GM18499 (cell line): ENCODE results near the gene CYP4V2.
"Not testable (repeated sequence)": the region's sequence is repeated elsewhere in the genome, so short reads cannot be mapped to it uniquely, and the experiment has no call there.

Experiments used
- ATAC-seq: cut with Tn5 transposase; IDR thresholded peaks from one replicate; pipeline ENCODE4 v1.9.1; 2021; ENCODE audit warnings: moderate number of reproducible peaks; ENCODE audit not compliant: insufficient read depth, unreplicated experiment

The CYP4V2 gene

GRCh38 chr4:186227221-186227620, 35.9 kb downstream of the CYP4V2 start, which contains the start of gene KLKB1:
Gene KLKB1 (plus strand): TSS chr4:186227507. CDS start chr4:186228196, 689 bp downstream.
- no peak for ATAC-seq

DNA sequence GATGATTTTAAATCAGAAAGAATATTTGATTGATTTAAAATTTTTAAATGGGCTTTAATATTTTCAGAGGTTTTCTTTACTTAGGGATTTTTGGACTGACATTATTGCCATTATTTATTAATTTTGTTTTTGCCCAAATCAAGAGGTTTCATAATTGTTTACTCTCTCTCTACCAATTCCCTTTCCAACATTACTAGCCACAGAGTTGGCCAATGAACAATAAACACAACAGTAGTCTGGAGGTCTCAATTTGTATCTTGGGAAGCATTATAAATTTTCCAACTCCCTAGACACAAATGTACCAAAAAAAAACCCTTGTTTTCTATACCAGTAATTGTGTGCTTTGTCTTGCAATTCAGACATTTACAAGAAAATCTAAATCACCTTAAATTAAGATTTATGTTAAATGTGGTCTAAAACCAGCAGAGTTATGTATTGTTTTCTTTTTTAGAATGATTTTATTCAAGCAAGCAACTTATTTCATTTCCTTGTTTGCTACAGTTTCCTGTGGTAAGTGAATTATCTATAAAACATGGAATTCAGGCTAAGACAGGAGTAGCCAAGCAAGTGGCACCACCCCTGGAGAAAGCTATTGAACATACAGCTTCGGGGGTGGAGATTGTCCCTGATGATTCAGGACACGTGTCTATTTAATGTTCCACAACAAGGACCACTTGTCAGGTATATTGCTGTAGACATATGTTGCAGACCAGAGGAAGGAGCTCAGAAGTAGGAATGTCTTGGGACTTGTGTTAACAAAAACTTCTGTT, 36.6 kb downstream of the CYP4V2 start:
- ATAC-seq, result no peak

GRCh38 chr4:186228514-186228894, 37.1 kb downstream of the CYP4V2 start:
- no peak for ATAC-seq

GRCh38 chr4:186234367-186234766, 43.0 kb downstream of the CYP4V2 start:
- ATAC-seq, result no peak

GRCh38 chr4:186236126-186236525, 44.8 kb downstream of the CYP4V2 start:
- no peak for ATAC-seq

DNA sequence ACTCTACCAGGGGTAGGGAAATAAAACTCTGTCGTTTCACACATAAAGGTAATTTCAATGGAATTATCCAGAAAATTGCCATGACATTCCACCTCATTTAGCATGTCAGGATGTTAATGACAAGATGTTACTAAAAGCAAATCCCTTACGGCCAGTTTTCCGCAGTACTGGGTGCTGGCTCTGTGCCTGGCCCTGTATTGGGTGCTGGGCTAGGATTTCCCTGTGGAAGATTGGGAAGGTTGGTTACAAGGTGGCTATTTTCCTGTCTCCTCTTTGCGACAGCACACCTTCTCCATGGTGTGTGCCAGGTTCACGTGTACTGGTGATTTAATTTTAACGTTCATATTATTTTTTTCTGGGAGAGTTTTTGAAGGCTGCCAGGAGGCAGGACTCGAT, 49.1 kb downstream of the CYP4V2 start:
- ATAC-seq, result no peak

GRCh38 chr4:186240848-186241491, 49.6 kb downstream of the CYP4V2 start:
- ATAC-seq, result no peak

DNA sequence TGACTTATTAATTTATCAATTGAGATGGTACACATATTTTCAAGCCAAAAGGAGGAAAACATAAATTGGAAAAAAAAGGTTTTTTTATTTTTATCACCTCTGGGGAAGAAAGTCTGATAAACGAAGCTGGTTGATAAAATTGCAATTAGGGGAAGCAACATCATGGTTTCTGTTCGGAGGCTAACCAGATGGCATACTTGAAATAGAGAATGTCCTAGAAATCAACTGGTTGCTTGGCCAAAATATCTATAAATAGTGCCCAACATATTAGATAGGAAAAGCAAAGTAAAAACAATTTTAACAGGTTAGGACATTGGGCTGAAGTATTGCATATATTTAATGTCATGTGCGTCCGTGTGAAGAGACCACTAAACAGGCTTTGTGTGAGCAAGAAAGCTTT, 50.2 kb downstream of the CYP4V2 start:
- no peak for ATAC-seq

DNA sequence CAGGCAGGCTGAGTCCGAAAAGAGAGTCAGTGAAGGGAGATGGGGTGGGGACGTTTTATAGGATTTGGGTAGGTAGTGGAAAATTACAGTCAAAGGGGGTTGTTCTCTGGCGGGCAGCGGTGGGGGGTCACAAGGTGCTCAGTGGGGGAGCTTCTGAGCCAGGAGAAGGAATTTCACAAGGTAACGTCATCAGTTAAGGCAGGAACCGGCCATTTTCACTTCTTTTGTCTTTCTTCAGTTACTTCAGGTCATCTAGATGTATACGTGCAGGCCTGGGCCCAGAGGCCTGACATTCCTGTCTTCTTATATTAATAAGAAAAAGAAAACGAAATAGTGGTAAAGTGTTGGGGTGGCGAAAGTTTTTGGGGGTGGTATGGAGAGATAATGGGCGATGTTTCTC, 50.7 kb downstream of the CYP4V2 start:
- ATAC-seq, result not testable (repeated sequence)

GRCh38 chr4:186243331-186243730, 52.0 kb downstream of the CYP4V2 start:
- ATAC-seq, result no peak

DNA sequence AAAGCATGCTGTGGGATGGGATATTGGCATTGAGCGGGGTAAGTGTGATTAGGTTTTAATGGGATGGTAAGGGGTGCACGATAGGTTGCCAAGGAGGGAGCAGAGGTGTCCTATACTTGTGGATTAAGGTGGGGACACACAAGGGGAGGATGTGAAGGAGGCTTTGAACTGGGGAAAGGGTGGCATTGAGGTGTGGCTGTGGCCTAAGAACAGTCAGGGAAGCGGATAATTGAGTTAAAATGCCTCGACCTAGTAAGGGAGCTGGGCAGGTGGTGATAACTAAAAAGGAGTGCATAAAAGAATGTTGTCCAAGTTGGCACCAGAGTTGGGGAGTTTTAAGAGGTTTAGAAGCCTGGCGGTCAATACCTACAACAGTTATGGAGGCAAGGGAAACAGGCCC, 53.5 kb downstream of the CYP4V2 start:
- ATAC-seq, result no peak

DNA sequence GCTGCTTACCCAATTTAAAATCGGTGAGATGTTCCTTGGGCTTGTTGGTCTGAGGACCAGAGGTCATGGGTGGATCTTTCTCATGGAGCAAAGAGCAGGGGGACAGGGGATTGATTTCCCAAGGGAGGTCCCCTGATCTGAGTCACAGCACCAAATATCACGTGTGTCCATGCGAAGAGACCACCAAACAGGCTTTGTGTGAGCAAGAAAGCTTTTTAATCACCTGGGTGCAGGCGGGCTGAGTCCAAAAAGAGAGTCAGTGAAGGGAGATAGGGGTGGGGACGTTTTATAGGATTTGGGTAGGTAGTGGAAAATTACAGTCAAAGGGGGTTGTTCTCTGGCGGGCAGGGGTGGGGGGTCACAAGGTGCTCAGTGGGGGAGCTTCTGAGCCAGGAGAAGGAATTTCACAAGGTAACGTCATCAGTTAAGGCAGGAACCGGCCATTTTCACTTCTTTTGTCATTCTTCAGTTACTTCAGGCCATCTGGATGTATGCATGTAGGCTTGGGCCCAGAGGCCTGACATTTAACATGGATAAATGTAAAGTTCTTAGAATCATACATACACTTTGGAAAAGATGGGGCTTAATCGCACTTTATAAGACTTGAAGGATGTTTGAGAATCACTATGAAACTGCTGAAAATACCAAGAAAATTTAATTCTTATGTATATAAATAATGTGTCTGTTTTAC, 55.8 kb downstream of the CYP4V2 start:
- ATAC-seq, result not testable (repeated sequence)

GRCh38 chr4:186248643-186249042, 57.3 kb downstream of the CYP4V2 start:
- ATAC-seq, result no peak

GRCh38 chr4:186249785-186250754, 58.7 kb downstream of the CYP4V2 start:
- no peak for ATAC-seq

DNA sequence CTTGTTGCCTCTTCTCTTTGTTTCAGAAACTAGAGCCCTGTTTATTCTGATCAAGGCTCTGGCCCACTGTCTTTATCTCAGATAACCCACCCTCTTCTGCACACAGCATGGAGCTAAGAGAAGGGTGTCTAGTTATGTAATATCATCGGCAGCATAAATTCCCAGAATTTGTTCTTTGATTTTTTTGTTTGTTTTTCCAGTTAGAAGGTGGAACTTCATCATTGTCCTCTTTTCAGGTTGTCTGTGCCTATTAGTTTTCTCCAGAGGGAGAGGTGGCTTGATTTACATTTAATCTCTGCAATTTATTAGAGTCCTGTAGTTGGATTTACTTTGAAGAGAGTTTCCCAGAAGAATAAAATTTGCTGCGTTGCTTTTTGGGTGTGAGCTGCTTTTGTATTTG, 59.4 kb downstream of the CYP4V2 start:
- ATAC-seq, result no peak

- ATAC-seq, result no peak
Observed at GRCh38 chr4:186255122-186255521, 63.8 kb downstream of the CYP4V2 start.

GRCh38 chr4:186258216-186258811, 66.9 kb downstream of the CYP4V2 start:
- ATAC-seq, result no peak

- no peak for ATAC-seq
Observed at GRCh38 chr4:186260117-186260503, 68.7 kb downstream of the CYP4V2 start.
